NOMO-1 treated with DMSO at 0.1 percent for 48 hours (cell line): ENCODE measurements around the gene NLRP13.

Experiments used
- DNase-seq: peaks from one replicate; lab custom pipeline; 2025; ENCODE audit not compliant: unreplicated experiment; lab: John Stamatoyannopoulos, UW

NLRP13 gene

DNA sequence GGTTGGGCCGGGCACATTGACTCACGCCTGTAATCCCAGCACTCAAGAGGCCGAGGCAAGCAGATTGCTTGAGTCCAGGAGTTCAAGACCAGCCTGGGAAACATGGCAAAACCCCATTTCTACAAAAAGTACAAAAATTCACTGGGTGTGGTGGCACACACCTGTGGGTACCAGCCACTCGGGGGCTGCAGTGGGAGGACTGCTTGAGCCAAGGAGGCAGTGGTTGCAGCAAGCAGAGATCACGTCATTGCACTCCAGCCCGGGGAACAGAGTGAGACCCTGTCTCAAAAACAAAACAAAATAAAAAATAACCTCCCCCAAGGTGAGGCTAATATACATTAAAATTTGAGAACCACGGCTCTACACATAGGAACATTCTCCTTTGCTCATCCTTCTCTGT is 24.9 kb downstream of the NLRP13 start:
- no peak for DNase-seq

DNA sequence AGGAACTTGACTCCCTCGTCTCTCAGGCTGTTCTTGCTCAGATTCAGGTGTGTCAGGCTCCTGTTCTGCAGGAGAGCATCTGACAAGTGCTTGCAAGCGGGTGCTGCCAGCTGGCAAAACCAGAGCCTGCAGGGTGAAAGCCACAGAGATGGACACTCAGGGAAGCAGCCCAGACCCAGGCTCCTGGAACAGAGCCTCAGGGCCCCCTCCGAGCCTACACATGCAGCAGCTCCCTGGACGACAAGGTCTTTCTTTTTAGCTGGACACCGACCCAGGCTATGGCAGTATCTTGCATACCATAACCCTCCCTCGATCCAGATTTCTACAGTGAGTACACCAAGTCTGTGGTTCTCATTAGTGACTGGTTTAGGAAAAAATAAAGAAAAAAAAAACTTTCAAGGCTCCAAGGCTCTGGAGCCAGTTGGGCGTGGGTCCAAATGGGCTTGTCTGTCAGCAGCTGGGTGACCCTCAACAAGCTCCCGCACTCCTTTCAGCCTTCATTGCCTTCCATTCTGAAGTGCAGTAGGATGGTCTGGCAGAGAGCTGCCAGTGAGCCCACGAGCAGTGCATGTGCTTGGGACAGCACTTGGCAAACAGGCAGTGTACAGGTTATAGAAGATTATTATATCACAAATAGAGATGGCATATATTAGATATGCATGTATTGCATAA is 29.9 kb downstream of the NLRP13 start:
- DNase-seq: no peak

DNA sequence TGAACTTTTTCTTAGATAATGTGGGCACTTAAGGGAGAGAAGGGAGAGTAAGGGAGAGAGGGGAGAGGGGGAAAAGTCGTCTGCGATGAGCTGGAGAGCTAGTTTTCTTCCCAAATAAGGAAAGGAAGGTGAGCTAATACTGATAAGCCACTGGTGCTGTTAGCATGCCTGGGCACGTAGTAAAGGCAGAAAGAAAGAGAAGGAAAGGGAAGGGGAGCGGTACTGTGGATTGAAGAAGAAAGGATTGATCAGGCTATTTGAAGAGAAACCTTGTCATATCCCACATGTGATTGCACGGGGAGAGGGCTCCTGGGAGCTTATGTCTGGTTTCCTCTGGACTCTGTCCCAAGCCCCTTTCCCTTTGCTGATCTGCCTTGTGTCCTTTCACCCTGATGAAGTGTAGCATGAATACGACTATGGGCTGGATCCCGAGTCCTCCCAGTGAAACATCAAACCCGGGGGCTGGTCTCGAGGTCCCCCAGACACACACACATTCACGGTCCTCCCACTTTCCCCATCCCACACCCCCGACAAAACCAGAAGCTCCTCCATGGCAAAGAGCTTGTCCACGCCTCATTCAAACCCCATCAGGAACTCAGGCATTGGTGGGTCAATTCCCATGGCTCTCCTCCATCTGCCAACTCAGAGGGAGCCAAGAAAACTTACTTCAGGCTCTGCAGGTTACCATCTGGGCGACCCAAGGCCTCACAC is 30.6 kb downstream of the NLRP13 start:
- no peak for DNase-seq

DNA sequence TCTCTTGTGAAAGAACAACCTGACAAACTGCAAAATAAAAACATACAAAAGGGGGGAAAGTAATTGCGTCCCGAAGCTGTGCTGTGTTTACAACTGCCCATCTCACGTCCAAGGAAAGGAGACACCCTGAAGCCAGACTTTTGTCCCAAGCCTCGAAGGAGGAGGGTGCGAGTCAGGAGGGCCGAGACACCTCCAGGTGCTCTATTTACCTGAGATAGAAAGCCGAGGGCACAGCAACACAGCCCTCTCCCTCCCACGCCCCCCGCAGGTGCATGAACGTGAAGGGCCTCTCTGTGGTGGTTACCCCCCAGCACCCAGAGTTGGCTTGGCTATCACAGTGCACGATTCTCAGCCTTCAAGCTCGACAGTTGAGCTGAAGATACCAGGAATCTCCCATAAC is 33.2 kb downstream of the NLRP13 start:
- no peak for DNase-seq

DNA sequence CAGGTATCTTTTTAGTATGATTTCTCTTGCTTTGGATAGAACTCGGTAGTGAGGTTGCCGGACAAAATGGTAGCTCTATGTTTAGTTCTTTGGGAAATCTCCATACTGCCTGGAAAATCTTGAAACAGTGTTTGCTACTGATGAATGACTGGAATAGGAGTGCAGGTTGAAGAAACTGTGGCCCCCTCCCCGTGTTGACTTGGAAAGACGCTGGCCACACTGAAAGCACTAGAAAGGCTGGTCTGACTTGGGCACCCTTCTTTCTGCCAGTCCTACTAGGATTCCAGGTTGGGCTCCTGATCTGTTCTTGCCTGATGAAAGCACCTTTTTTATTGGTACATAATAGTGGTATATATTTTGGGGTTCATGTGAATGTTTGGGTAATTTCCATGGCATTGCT is 49.5 kb downstream of the NLRP13 start:
- no peak for DNase-seq

DNA sequence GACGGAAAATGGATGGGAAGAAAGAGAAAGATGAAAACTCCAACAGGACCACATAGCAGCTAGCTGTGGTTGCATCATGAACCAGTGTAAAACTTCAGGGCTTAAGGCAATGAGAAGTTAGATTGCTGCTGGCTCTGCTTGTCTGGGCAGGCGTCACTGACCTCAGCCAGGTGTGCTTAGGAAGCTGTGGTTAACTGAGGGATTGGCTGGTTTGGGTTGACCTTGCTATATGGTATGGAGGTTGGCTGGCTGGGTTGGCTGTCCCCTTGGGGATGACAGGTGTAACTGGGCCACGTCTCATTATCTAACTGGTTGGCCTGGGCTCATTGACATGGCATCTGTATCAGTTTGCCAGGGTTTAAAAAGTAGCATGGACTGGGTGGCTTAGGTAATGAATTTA is 54.9 kb downstream of the NLRP13 start:
- DNase-seq: no peak

DNA sequence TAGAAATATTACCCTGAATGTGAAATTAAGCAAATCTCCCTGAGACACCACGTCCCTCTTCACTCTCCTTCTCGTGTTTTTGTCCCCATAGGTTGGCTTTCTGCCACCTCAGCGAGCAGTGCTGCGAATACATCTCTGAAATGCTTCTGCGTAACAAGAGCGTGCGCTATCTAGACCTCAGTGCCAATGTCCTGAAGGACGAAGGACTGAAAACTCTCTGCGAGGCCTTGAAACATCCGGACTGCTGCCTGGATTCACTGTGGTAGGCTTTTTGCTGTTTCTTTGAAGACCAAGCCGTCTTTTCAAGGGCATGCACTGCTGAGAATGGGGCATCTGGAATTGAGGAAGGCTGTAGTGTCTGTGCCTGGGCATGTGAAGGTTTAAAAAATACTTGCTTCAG is 61.4 kb downstream of the NLRP13 start:
- DNase-seq: no peak

DNA sequence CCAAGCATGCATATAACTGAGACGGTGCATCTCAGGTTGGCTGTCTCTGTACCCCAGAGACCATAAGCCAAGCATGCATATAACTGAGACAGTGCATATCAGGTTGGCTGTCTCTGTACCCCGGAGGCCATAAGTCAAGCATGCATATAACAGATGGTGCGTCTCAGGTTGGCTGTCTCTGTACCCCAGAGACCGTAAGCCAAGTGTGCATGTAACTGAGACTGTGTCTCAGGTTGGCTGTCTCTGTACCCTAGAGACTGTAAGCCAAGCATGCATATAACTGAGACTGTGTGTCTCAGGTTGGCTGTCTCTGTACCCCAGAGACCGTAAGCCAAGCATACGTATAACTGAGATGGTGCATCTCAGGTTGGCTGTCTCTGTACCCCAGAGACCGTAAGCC is 65.0 kb downstream of the NLRP13 start:
- no peak for DNase-seq

DNA sequence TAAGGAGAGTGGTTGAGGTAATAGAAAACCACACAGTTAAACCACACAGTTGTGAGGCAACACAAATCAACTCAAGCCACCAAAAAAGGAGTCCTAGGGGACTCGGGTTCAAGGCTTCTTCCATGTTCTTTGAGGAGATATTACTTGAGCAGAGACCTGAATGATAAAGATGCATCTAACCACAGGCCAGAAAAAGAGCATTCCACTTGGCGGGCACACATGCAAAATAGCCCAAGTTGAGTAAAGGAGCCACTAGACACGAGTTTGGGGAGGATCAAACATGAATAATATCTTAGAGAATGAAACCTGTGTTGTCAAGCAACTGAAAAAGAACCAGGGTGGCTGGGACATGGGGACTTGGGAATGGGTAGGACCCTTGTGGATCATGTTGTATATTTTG is 65.6 kb downstream of the NLRP13 start:
- DNase-seq: no peak

DNA sequence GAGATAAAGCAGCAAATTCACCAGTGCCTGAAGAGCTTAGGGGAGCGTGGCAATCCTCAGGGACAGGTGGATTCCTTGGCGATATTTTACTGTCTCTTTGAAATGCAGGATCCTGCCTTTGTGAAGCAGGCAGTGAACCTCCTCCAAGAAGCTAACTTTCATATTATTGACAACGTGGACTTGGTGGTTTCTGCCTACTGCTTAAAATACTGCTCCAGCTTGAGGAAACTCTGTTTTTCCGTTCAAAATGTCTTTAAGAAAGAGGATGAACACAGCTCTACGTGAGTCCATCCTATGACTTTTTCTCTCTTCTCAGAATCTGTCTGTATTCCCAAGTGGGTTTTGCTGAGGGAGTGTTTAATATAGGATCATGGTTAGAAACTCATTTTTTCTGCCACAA is 73.2 kb downstream of the NLRP13 start:
- DNase-seq: no peak

DNA sequence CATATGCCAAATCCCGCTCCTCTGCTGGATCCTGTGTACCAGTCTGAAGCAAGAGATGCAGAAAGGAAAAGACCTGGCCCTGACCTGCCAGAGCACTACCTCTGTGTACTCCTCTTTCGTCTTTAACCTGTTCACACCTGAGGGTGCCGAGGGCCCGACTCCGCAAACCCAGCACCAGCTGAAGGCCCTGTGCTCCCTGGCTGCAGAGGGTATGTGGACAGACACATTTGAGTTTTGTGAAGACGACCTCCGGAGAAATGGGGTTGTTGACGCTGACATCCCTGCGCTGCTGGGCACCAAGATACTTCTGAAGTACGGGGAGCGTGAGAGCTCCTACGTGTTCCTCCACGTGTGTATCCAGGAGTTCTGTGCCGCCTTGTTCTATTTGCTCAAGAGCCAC is 73.7 kb downstream of the NLRP13 start:
- DNase-seq: no peak

DNA sequence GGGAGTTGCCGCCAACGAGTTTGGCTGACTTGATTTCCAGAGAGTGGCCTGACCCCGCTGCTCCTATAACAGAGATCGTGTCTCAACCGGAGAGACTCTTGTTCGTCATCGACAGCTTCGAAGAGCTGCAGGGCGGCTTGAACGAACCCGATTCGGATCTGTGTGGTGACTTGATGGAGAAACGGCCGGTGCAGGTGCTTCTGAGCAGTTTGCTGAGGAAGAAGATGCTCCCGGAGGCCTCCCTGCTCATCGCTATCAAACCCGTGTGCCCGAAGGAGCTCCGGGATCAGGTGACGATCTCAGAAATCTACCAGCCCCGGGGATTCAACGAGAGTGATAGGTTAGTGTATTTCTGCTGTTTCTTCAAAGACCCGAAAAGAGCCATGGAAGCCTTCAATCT is 74.2 kb downstream of the NLRP13 start:
- DNase-seq: no peak

DNA sequence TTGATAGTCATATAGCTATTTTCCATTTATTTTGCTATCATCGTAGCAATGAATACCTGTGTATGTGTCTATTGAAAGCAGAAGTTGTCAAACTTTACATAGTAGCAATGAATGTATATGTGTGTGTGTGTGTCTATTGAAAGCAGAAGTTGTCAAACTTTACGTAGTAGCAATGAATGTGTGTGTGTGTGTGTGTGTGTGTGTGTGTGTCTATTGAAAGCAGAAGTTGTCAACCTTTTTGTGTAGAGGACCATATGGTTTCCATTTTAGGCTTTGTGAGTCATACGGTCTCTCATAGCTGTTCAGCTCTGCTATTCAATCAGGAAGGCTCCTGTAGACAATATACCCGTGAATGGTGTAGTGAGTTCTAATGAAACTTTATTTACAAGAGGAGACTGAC is 75.0 kb downstream of the NLRP13 start:
- DNase-seq: peak; percentile 54

DNA sequence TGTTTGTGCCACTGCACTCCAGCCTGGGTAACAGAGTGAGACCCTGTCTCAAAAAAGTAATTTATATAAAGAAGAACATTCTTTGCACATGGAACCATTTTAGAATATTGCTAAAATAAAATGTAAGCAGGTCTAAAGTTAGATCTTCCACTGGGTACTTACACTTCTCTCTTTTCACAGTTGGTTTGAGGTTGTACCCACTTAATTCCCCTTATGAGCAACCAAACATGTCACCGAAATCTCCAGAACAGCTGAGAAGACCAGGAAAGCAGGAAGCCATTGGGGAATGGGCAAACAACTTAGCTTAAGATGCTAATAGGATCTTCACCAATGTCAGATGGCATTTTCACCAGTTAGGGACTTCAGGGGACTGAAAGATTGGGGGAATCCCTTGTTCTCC is 77.0 kb downstream of the NLRP13 start:
- DNase-seq: no peak
